ENCODE data around the gene RPS6KA5.

GRCh38 chr14:91100102-91100501 lies 39.7 kb upstream of the RPS6KA5 start:
- TF ChIP-seq CTCF (conservative IDR thresholded peaks at IDR 0.05; ENCODE audit: low read depth, low read length): no peak
- TF ChIP-seq EZH2phosphoT487 (IDR thresholded peaks at IDR 0.05; ENCODE audit: borderline replicate concordance, low read length): no peak
- no peak for TF ChIP-seq EZH2 (IDR thresholded peaks at IDR 0.05; ENCODE audit: low read length, unreplicated experiment)

All from PC-3 (cell line).